SH-SY5Y (cell line): ENCODE measurements around the gene SH2D7.

Source experiments
- GATA2 ChIP-seq: IDR thresholded peaks from 2 replicates; pipeline ENCODE4 v1.6.1; 2011; ENCODE audit warnings: mild to moderate bottlenecking, low read depth, low read length
- GATA3 ChIP-seq: IDR thresholded peaks from 2 replicates; pipeline ENCODE4 v1.6.1; 2011; ENCODE audit warnings: low read depth, mild to moderate bottlenecking, low read length, moderate library complexity

DNA sequence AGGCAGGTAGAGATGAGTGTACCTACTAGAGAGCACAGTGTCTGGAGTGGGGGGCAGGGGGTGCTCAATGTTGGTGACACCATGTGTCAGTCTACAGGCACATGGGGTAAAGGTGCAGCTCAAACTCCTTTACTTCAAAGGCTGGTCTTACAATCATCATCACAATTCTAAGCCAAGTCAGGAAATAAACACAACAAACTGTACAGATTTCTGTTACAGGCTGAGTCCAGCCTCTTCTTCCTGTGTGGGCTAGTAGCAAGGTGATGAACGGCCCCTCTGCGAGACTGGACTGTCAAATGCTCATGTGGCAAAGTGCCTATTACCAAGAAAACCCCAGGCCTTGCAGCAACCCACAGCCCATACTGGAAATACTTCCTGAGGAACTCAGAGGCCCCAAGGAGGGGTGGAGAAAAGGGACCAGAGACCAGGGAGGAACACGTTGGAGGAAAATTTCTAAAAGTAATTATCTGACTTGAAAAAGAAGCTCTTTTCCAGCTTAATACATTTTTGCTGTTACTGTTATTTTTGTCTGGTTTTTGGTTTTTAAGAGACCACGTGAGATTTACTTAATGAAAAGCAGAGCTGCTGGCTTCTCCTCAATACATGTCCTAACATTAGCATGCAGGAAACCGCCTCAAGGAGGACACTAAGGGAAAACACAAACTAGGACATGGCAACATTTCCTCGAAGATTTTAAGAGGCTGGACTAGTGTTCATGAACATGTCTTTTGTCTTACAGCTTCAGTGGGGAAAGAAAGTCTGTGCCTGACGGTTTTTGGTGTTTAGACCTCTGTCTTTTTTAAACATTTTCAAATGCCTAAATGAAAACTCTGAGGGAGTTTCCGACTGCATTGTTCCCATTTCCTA, 44.4 kb upstream of the SH2D7 start:
- no peak for TF ChIP-seq GATA2
- no peak for TF ChIP-seq GATA3
